Measurements from ENCODE around the gene BTG1.

The BTG1 gene

GRCh38 chr12:92111256-92111655 lies 34.4 kb downstream of the BTG1 start:
- ATAC-seq (ENCODE audit: insufficient read depth, low read depth), result no peak

GRCh38 chr12:92110083-92110640 lies 35.5 kb downstream of the BTG1 start:
- H3K4me1 ChIP-seq (ENCODE audit: insufficient read depth, low read length), result peaks cover 48% of the 10 kb centered on the region
- H3K4me3 ChIP-seq (ENCODE audit: low read depth in 1 of 2, low read length in 2 of 2), result no peak overlapping the region
- H4K20me1 ChIP-seq (ENCODE audit: insufficient read depth, low read length), result no peaks in the 10 kb centered on the region
- H2AFZ ChIP-seq (ENCODE audit: low read depth, low read length), result no peak overlapping the region
- ATAC-seq (ENCODE audit: insufficient read depth, low read depth) (no peak), DNase-seq (no peak)
- no peaks in the 10 kb centered on the region for H3K36me3 ChIP-seq (ENCODE audit: insufficient read depth, low read length)
- H3K4me2 ChIP-seq (ENCODE audit: insufficient read depth, low read length), result no peak overlapping the region
- TF ChIP-seq CTCF (IDR thresholded peaks at IDR 0.05; ENCODE audit: borderline replicate concordance, extremely low read depth, low read length, poor library complexity, severe bottlenecking) (no peak), EZH2 (IDR thresholded peaks at IDR 0.05; ENCODE audit: borderline replicate concordance, low read depth, low read length, severe bottlenecking) (no peak)
- peaks cover 51% of the 10 kb centered on the region for H3K79me2 ChIP-seq (ENCODE audit: insufficient read depth, low read length)
- H3K27ac ChIP-seq (ENCODE audit: low read length), result no peak overlapping the region; the same call in 1 of the 2 replicates
- no peaks in the 10 kb centered on the region for H3K27me3 ChIP-seq (ENCODE audit: insufficient read depth, low read length, poor library complexity)
- H3K9me3 ChIP-seq (ENCODE audit: insufficient read depth, low read length, severe bottlenecking), result no peaks in the 10 kb centered on the region
- H3K9ac ChIP-seq (ENCODE audit: low read depth, low read length), result no peak overlapping the region

More at GRCh38 chr12:92111256-92111655, 34.4 kb downstream of the BTG1 start:
- H4K20me1 ChIP-seq (ENCODE audit: insufficient read depth, low read length), result no peaks in the 10 kb centered on the region
- H3K27me3 ChIP-seq (ENCODE audit: insufficient read depth, low read length, poor library complexity), result no peaks in the 10 kb centered on the region
- DNase-seq, result no peak
- H2AFZ ChIP-seq (ENCODE audit: low read depth, low read length), result no peak overlapping the region
- H3K4me2 ChIP-seq (ENCODE audit: insufficient read depth, low read length), result no peak overlapping the region
- H3K79me2 ChIP-seq (ENCODE audit: insufficient read depth, low read length), result peaks cover 59% of the 10 kb centered on the region
- no peaks in the 10 kb centered on the region for H3K36me3 ChIP-seq (ENCODE audit: insufficient read depth, low read length)
- no peak overlapping the region for H3K4me3 ChIP-seq (ENCODE audit: low read depth in 1 of 2, low read length in 2 of 2)
- no peak overlapping the region for H3K27ac ChIP-seq (ENCODE audit: low read length)
- H3K4me1 ChIP-seq (ENCODE audit: insufficient read depth, low read length), result peaks cover 57% of the 10 kb centered on the region
- TF ChIP-seq CTCF (IDR thresholded peaks at IDR 0.05; ENCODE audit: borderline replicate concordance, extremely low read depth, low read length, poor library complexity, severe bottlenecking), result no peak
- no peak for TF ChIP-seq EZH2 (IDR thresholded peaks at IDR 0.05; ENCODE audit: borderline replicate concordance, low read depth, low read length, severe bottlenecking)
- H3K9me3 ChIP-seq (ENCODE audit: insufficient read depth, low read length, severe bottlenecking), result no peaks in the 10 kb centered on the region
- H3K9ac ChIP-seq (ENCODE audit: low read depth, low read length), result no peak overlapping the region

GRCh38 chr12:92109613-92110012 lies 36.0 kb downstream of the BTG1 start:
- H3K27me3 ChIP-seq (ENCODE audit: insufficient read depth, low read length, poor library complexity), result no peaks in the 10 kb centered on the region
- H3K4me2 ChIP-seq (ENCODE audit: insufficient read depth, low read length), result no peak overlapping the region
- H3K79me2 ChIP-seq (ENCODE audit: insufficient read depth, low read length), result peaks cover 49% of the 10 kb centered on the region
- DNase-seq, result no peak
- H2AFZ ChIP-seq (ENCODE audit: low read depth, low read length), result no peak overlapping the region
- 0 out of 3 replicates have a peak, but pooled peaks have one; percentile 41 for ATAC-seq (ENCODE audit: insufficient read depth, low read depth)
- H4K20me1 ChIP-seq (ENCODE audit: insufficient read depth, low read length), result no peaks in the 10 kb centered on the region
- TF ChIP-seq CTCF (IDR thresholded peaks at IDR 0.05; ENCODE audit: borderline replicate concordance, extremely low read depth, low read length, poor library complexity, severe bottlenecking) (no peak), EZH2 (IDR thresholded peaks at IDR 0.05; ENCODE audit: borderline replicate concordance, low read depth, low read length, severe bottlenecking) (no peak)
- no peak overlapping the region; the same call in 1 of the 2 replicates for H3K27ac ChIP-seq (ENCODE audit: low read length)
- H3K9me3 ChIP-seq (ENCODE audit: insufficient read depth, low read length, severe bottlenecking), result no peaks in the 10 kb centered on the region
- H3K36me3 ChIP-seq (ENCODE audit: insufficient read depth, low read length), result no peaks in the 10 kb centered on the region
- peaks cover 42% of the 10 kb centered on the region for H3K4me1 ChIP-seq (ENCODE audit: insufficient read depth, low read length)
- H3K9ac ChIP-seq (ENCODE audit: low read depth, low read length), result no peak overlapping the region
- no peak overlapping the region for H3K4me3 ChIP-seq (ENCODE audit: low read depth in 1 of 2, low read length in 2 of 2)

All from DND-41 (cell line).